ENCODE measurements around the gene ZNF3.
A peak's percentile ranks its signal among the peaks of the same experiment; 100 is the strongest.

The ZNF3 gene

DNA sequence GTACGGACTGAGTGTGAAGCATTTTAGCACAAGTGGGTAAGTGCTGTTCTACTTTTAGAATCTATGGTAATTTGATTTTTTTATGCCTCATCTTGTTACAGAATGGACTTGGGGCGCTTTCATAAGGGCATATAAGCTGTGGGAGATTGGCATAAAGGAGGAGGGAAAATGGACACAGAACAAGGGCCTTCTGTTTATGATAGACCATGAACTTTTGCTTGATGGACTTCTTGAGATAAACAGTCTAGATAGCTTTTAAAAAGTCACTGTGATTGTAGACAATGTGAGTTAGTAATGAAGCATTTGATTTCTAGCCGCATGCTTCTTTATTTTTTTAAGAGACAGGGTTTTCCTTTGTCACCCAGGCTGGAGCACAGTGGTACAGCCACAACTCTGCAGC, 29.9 kb downstream of the ZNF3 start:
- DNase-seq (ENCODE audit: low read depth), result no peak

- DNase-seq (ENCODE audit: low read depth), result peak; percentile 79
Observed at GRCh38 chr7:100049441-100050291, 31.9 kb downstream of the ZNF3 start, which contains the start of gene ZSCAN21. Gene ZSCAN21, plus strand, starts transcription at chr7:100049774. Its CDS starts 7,233 bp downstream, at chr7:100057007.

GRCh38 chr7:100048680-100049079, 32.8 kb downstream of the ZNF3 start:
- DNase-seq (ENCODE audit: low read depth), result no peak

GRCh38 chr7:100044718-100045117, 36.8 kb downstream of the ZNF3 start:
- no peak for DNase-seq (ENCODE audit: low read depth)

GRCh38 chr7:100040575-100040974, 40.9 kb downstream of the ZNF3 start:
- DNase-seq (ENCODE audit: low read depth), result no peak

- no peak for DNase-seq (ENCODE audit: low read depth)
Observed at GRCh38 chr7:100038326-100038725, 43.2 kb downstream of the ZNF3 start.

DNA sequence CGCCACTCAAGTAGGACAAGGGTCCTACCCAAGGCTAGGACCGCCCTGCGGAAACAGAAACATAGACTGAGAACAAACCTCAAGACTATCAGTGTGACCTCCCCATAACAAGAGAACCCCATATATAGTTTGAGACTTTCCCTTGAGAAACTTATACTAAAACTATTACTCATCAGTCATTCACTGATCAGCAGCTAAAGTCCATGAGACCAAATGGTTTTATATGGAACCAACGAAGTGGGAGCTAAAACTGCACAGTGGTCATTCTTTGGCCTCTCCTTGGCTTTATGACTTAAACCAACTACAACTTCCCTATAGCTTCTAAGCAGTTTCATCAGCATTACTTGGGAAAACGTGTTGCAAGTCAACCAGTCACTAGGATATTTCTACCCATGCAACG, 45.6 kb downstream of the ZNF3 start:
- DNase-seq (ENCODE audit: low read depth), result no peak

GRCh38 chr7:100034871-100035510, 46.5 kb downstream of the ZNF3 start:
- no peak for DNase-seq (ENCODE audit: low read depth)

DNA sequence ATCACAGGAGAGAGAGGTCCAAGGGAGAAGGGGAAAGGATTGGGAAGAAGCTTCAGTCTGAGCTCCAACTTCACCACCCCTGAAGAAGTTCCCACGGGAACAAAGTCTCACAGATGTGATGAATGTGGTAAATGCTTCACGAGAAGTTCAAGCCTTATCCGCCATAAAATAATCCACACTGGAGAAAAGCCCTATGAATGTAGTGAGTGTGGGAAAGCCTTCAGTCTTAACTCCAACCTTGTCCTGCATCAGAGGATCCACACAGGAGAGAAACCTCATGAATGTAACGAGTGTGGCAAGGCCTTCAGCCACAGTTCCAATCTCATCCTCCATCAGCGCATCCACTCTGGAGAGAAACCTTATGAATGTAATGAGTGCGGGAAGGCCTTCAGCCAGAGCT, 48.0 kb downstream of the ZNF3 start:
- DNase-seq (ENCODE audit: low read depth), result no peak

GRCh38 chr7:100029596-100029995, 51.9 kb downstream of the ZNF3 start:
- no peak for DNase-seq (ENCODE audit: low read depth)

GRCh38 chr7:100027197-100027596, 54.3 kb downstream of the ZNF3 start:
- DNase-seq (ENCODE audit: low read depth), result no peak

DNA sequence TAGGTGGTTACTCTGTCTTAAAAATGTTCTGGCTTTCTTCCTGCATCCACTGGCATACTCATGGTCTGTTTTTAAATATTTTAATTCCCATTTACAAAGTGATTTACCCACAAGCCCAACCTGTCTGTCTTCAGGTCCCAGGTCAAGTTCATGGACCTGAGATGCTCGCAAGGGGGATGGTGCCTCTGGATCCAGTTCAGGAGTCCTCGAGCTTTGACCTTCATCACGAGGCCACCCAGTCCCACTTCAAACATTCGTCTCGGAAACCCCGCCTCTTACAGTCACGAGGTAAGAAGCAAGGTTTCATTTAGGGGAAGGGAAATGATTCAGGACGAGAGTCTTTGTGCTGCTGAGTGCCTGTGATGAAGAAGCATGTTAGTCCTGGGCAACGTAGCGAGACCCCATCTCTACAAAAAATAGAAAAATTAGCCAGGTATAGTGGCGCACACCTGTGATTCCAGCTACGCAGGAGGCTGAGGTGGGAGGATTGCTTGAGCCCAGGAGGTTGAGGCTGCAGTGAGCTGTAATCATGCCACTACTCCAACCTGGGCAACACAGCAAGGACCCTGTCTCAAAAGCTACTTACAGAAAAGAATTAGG, 57.4 kb downstream of the ZNF3 start:
- DNase-seq (ENCODE audit: low read depth), result no peak

GRCh38 chr7:100023526-100023925, 58.0 kb downstream of the ZNF3 start:
- DNase-seq (ENCODE audit: low read depth), result no peak

- no peak for DNase-seq (ENCODE audit: low read depth)
Observed at GRCh38 chr7:100022621-100023020, 58.9 kb downstream of the ZNF3 start.

DNA sequence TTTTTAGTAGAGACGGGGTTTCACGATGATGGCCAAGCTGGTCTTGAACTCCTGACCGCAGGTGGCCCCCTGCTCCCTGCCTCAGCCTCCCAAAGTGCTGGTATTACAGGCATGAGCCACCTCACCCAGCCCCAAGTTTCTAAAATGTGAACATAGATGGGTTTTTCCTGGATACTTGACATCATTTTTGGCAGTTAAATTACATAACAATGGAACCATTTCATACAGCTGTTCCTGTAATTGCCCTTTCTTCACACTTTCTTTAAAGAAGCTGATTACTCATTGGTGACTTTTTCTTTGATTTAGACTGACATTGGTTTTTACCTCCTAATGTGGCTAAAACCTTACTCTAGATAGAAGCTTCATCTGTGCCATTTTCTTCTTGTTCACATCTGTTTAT, 60.2 kb downstream of the ZNF3 start:
- DNase-seq (ENCODE audit: low read depth), result no peak
